ENCODE data around the gene KRT20. TPM values are rescaled to one million over a fixed set of nuclear protein-coding genes. Genes with fewer than 3 reads are reported as not detected.

KRT20 gene
- total RNA-seq, 1 donor, result not detected

DNA sequence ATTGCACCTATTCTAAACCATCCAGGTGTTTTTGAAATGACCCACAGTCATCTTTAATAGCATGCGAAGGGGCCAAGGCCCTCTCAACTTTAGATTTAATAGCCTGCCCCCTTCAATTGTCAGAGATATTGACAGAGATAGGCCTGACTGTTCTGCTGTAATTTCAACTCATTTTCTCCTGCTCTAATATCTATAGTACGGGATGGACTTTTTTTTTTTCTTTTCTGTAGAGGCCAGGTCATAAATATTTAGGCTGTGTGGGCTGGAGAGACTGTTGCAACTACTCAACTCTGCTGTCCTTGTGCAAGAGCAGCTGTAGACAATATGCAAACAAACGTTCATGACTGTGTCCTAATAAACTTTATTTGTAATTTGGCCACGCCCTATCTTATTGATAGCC lies 24.7 kb upstream of the KRT20 start:
- TF ChIP-seq, protein P1, sequence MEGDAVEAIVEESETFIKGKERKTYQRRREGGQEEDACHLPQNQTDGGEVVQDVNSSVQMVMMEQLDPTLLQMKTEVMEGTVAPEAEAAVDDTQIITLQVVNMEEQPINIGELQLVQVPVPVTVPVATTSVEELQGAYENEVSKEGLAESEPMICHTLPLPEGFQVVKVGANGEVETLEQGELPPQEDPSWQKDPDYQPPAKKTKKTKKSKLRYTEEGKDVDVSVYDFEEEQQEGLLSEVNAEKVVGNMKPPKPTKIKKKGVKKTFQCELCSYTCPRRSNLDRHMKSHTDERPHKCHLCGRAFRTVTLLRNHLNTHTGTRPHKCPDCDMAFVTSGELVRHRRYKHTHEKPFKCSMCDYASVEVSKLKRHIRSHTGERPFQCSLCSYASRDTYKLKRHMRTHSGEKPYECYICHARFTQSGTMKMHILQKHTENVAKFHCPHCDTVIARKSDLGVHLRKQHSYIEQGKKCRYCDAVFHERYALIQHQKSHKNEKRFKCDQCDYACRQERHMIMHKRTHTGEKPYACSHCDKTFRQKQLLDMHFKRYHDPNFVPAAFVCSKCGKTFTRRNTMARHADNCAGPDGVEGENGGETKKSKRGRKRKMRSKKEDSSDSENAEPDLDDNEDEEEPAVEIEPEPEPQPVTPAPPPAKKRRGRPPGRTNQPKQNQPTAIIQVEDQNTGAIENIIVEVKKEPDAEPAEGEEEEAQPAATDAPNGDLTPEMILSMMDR (IDR thresholded peaks at IDR 0.05; ENCODE audit: insufficient read depth, low read depth, low read length), result no peak
- peak; percentile 94 for DNase-seq (ENCODE audit: low read depth)
- no peak overlapping the region for H3K4me3 ChIP-seq (ENCODE audit: low read depth, low read length)

DNA sequence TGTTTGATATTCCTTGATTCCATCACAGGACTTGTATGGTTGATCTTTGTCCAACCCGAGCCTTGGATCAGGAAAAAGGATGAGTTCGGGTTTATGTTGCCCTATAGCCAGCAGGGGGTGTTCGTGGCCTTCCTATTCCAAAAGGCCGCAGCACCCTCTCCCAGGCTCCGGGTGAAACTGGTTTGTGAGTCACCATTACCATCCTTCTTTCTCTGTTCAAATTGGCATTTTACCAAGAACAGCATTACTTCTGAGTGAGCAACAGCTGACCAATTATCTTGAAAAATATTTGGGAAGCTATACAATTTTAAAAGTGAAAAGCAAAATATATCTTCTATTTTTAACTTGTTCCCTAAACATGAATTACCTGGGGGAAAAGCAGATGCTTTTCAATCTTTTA lies 24.3 kb upstream of the KRT20 start:
- H3K4me3 ChIP-seq (ENCODE audit: low read depth, low read length), result no peak overlapping the region
- TF ChIP-seq, protein P1 (IDR thresholded peaks at IDR 0.05; ENCODE audit: insufficient read depth, low read depth, low read length), result peak; percentile 86
- peak; percentile 97 for DNase-seq (ENCODE audit: low read depth)

DNA sequence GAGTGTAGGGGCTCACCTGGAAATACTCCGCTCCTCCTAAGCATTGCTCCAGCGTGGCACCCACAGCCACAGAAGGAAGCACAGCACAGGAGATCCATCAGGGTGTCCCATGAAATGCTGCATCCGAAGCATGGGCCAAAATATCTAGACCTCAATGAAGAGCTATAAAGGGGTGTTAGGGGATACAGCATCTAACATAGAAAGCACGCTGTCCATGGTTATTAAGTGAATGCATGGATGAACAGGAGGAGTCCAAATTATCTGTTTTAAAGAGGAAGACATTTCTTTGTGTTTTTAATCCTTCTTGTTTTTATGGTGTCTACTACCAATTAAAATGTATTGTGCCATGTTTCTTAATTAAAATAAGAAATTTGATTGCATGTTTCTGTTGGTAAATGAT lies 21.6 kb upstream of the KRT20 start:
- no peak for DNase-seq (ENCODE audit: low read depth)
- TF ChIP-seq, protein P1 (IDR thresholded peaks at IDR 0.05; ENCODE audit: insufficient read depth, low read depth, low read length), result no peak
- H3K4me3 ChIP-seq (ENCODE audit: low read depth, low read length), result no peak overlapping the region

DNA sequence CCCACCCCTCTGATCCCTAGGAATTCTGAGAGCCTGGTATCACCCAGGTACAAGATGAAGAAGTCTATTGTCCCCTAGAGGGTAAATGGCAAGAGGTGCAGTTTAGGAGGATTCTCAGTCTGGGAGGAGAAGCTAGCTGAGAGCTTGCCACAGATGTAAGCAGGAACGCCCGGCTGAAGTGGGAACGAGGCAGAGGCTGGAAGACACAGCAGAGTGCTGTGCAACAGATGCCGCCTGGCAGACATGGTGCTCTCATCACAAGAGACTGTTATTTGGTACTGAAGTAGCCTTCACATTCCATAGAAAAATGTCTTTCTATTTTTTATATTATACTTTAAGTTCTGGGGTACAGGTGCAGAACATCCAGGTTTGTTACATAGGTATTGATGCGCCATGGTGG lies 20.3 kb upstream of the KRT20 start:
- DNase-seq (ENCODE audit: low read depth), result no peak
- TF ChIP-seq, protein P1 (IDR thresholded peaks at IDR 0.05; ENCODE audit: insufficient read depth, low read depth, low read length), result no peak
- no peak overlapping the region for H3K4me3 ChIP-seq (ENCODE audit: low read depth, low read length)

DNA sequence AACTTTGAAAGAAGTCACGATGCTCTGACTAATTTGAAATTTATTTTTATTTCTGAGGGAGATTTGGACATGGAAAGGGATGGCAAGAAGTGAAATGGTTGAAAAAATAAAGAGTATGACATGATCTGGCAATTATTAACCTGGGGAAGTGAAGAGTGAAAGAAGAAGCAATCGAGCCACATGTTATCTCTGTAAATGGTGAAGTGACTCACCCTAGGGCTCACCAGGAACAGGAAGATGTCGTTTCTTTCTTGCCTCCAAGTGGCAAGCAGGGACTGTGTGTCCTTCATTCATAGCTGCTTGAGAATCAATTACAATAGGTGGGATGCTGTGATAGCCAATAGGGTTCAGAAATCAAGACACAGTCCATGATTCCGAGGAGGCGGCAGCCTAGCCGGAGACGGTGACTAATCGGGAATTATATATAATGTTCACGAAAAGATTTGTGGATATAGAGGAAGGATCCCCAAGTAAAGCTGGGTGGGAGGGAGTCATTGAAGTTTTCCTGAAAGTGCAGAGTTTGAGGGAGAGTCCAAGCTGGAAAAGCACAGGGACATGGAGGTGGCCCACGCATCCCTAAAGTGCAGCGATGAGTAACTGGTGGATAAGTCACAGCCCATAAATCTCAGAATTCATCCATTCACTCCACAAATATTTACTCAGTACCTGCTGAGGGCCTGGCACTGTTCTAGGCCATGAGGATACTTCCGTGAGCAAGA lies 18.2 kb upstream of the KRT20 start:
- TF ChIP-seq, protein P1 (IDR thresholded peaks at IDR 0.05; ENCODE audit: insufficient read depth, low read depth, low read length), result no peak
- DNase-seq (ENCODE audit: low read depth), result peak; percentile 53
- no peak overlapping the region for H3K4me3 ChIP-seq (ENCODE audit: low read depth, low read length)

DNA sequence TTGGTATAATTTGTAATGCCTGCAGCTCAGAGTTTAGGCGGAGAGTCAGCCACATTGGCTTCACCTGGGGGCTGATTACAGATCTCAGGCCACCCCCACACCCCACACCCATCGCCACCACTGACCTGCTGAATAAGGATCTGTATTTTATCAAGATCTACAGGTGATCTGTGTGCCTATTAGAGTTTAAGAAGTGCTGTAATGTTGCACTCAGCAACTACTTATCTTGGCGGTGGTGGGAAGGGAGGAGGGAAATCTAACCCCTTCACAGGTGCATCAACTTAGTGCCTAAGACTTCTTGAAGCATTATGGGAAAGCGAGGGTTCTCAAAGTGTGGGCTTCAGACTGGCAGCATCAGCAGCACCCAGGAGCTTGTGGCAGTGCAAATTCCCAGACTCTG lies 17.5 kb upstream of the KRT20 start:
- H3K4me3 ChIP-seq (ENCODE audit: low read depth, low read length), result no peak overlapping the region
- TF ChIP-seq, protein P1 (IDR thresholded peaks at IDR 0.05; ENCODE audit: insufficient read depth, low read depth, low read length), result no peak
- no peak for DNase-seq (ENCODE audit: low read depth)

DNA sequence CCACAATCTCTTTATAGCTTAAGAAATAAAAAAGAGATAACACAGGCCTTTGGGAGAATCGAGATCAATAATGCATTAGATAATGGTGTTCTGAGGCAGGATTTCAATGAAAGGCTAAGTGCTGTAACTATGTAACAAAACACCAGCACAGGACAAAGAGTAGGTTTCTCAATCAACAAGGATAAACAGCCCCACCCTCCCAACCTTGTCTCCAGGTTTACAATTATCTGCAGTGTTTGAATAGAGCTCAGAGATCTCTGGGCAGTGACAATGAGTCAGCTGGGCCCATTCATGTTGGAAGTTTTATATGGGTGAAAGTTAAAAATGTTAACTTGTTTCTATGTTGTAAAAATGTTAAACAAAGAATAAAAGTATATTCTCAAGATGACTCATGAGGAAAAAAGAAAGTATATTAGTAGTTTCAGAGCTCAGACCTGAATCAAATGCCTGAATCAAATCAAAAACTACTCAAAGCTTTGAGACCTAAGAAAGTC lies 17.0 kb upstream of the KRT20 start:
- peak; percentile 60 for DNase-seq (ENCODE audit: low read depth)
- no peak overlapping the region for H3K4me3 ChIP-seq (ENCODE audit: low read depth, low read length)
- TF ChIP-seq, protein P1 (IDR thresholded peaks at IDR 0.05; ENCODE audit: insufficient read depth, low read depth, low read length), result no peak
